ENCODE results near the gene RBM20.

The RBM20 gene

GRCh38 chr10:110792476-110793125 is 148.5 kb downstream of the RBM20 start:
- DNase-seq, result no peak

GRCh38 chr10:110793128-110793812 is 149.1 kb downstream of the RBM20 start:
- no peak for DNase-seq

GRCh38 chr10:110793886-110794285 is 149.8 kb downstream of the RBM20 start:
- no peak for DNase-seq

- no peak for DNase-seq
Measured at GRCh38 chr10:110794808-110795207, 150.7 kb downstream of the RBM20 start.

- DNase-seq, result no peak
Measured at GRCh38 chr10:110797416-110797815, 153.3 kb downstream of the RBM20 start.

GRCh38 chr10:110798340-110798739 is 154.2 kb downstream of the RBM20 start:
- DNase-seq, result no peak

GRCh38 chr10:110802090-110802489 is 158.0 kb downstream of the RBM20 start:
- no peak for DNase-seq

GRCh38 chr10:110802551-110803238 is 158.6 kb downstream of the RBM20 start:
- DNase-seq, result peak; percentile 25

- no peak for DNase-seq
Measured at GRCh38 chr10:110803239-110803749, 159.2 kb downstream of the RBM20 start.

GRCh38 chr10:110803830-110804338 is 159.7 kb downstream of the RBM20 start:
- DNase-seq, result no peak

GRCh38 chr10:110804376-110804775 is 160.2 kb downstream of the RBM20 start:
- DNase-seq, result no peak

GRCh38 chr10:110805292-110805691 is 161.2 kb downstream of the RBM20 start:
- DNase-seq, result no peak

- DNase-seq, result no peak
Measured at GRCh38 chr10:110806335-110806734, 162.2 kb downstream of the RBM20 start.

GRCh38 chr10:110808123-110808522 is 164.0 kb downstream of the RBM20 start:
- DNase-seq, result no peak

- DNase-seq, result no peak
Measured at GRCh38 chr10:110808615-110809014, 164.5 kb downstream of the RBM20 start.

- no peak for DNase-seq
Measured at GRCh38 chr10:110810625-110811024, 166.5 kb downstream of the RBM20 start.

GRCh38 chr10:110811791-110812581 is 167.8 kb downstream of the RBM20 start:
- no peak for DNase-seq

- DNase-seq, result no peak
Measured at GRCh38 chr10:110812583-110812982, 168.4 kb downstream of the RBM20 start.

- DNase-seq, result no peak
Measured at GRCh38 chr10:110813743-110814472, 169.8 kb downstream of the RBM20 start.

- no peak for DNase-seq
Measured at GRCh38 chr10:110815354-110816004, 171.3 kb downstream of the RBM20 start.

- no peak for DNase-seq
Measured at GRCh38 chr10:110817614-110818013, 173.5 kb downstream of the RBM20 start.

All from GF-D8 (cell line).